Muscle layer of colon (tissue), 2 donors: Measurements from ENCODE around the gene FRMD3.

Experiments
- H3K27ac ChIP-seq: one replicate; pipeline ENCODE4 v1.7.0; 2013; ENCODE audit warnings: low read depth, mild to moderate bottlenecking, low read length, moderate library complexity
- H3K27me3 ChIP-seq, 2 donors: one replicate each; pipeline ENCODE4 v1.7.0; 2013; ENCODE audit warnings: low read length in 2 of 2, mild to moderate bottlenecking in 2 of 2; ENCODE audit not compliant: insufficient read depth in 2 of 2, control insufficient read depth in 1 of 2
- H3K36me3 ChIP-seq: one replicate; pipeline ENCODE4 v1.7.0; 2013; ENCODE audit warnings: mild to moderate bottlenecking, low read length; ENCODE audit not compliant: insufficient read depth
- H3K4me1 ChIP-seq: one replicate; pipeline ENCODE4 v1.7.0; 2013; ENCODE audit warnings: mild to moderate bottlenecking, low read length; ENCODE audit not compliant: insufficient read depth
- H3K4me3 ChIP-seq, 2 donors: one replicate each; pipeline ENCODE4 v1.7.0; 2013; ENCODE audit warnings: low read length in 2 of 2, low read depth in 1 of 2, mild to moderate bottlenecking in 1 of 2, moderate library complexity in 1 of 2
- H3K9ac ChIP-seq: one replicate; pipeline ENCODE4 v1.7.0; 2013; ENCODE audit warnings: low read length
- H3K9me3 ChIP-seq: one replicate; pipeline ENCODE4 v1.7.0; 2013; ENCODE audit warnings: mild to moderate bottlenecking, low read length
- donor health status: abdominal sarcoma.
- donor health status: Adenocarcinoma of cecum.

FRMD3 gene

DNA sequence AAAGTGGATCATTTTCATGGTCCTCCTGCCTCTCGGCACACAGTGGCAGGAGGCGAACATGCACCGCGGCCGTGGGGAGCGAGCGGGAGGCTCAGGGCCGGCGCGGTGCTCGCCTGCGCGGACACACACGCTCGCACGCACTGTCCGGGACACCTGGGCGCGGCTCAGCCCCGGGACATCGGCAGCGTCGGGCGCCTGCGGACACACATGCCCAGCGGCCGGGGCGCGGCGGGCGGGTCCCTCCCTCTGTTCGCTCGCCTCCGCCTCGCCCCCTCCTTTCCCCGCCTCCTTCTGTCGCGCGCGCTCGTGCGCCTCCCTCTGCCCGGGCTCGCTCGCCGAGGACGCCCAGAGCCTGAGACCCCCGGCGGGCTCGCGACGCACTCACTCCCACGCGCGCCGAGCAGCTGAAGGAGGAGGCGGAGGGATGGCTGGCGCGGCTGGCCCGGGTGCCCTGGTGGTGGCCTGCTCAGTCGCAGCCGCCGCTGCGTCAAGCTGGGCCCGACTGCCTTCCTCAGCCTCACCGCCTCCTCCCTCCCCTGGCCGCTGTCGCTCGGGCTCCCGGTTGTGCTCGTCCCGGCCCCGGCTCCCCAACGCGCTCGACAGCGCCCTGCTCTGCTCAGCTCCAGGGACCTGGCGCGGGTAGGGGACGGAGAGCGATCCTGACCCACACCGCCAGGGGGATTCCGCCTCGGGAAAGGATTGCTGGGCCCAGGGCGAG is at the start of gene FRMD3:
Gene FRMD3, minus strand, starts transcription at position 230 of the 718 bp plus-strand sequence. Its CDS starts 170 bp downstream, at position 60.
- Histone ChIP-seq H3K27me3 (peaks cover 0 to 19% of the 10 kb centered on the region in 2 donors), H3K36me3 (no peaks in the 10 kb centered on the region), H3K4me3 (peak within 1 kb of the TSS; percentile 21 to 41), H3K4me1 (no peaks in the 10 kb centered on the region), H3K9me3 (no peaks in the 10 kb centered on the region), H3K27ac (no peak within 1 kb of the TSS), H3K9ac (no peak within 1 kb of the TSS)

DNA sequence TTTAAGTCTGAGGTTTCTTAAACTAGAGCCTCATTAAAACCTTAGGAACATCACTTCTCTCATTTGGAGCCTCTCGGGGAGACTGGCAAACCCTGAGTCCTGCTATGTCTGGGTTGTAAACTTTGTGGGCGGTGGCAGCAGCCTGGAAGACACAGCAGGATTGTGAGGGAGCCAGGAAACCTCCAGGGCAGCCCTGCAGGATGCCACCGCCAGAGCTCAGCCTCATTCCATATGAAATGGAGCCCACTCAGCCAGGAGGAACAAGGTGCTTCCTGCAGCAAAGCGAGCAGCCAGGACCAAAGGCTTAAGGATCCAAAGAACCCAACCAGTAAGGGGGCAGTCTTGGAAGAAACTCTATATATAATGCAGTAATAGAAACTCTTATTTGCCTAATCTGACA is 46.8 kb upstream of the FRMD3 start:
- Histone ChIP-seq H3K27me3 (no peaks in the 10 kb centered on the region), H3K36me3 (no peaks in the 10 kb centered on the region), H3K27ac (no peak overlapping the region), H3K4me1 (no peaks in the 10 kb centered on the region), H3K4me3 (no peak overlapping the region), H3K9ac (no peak overlapping the region), H3K9me3 (no peaks in the 10 kb centered on the region)

DNA sequence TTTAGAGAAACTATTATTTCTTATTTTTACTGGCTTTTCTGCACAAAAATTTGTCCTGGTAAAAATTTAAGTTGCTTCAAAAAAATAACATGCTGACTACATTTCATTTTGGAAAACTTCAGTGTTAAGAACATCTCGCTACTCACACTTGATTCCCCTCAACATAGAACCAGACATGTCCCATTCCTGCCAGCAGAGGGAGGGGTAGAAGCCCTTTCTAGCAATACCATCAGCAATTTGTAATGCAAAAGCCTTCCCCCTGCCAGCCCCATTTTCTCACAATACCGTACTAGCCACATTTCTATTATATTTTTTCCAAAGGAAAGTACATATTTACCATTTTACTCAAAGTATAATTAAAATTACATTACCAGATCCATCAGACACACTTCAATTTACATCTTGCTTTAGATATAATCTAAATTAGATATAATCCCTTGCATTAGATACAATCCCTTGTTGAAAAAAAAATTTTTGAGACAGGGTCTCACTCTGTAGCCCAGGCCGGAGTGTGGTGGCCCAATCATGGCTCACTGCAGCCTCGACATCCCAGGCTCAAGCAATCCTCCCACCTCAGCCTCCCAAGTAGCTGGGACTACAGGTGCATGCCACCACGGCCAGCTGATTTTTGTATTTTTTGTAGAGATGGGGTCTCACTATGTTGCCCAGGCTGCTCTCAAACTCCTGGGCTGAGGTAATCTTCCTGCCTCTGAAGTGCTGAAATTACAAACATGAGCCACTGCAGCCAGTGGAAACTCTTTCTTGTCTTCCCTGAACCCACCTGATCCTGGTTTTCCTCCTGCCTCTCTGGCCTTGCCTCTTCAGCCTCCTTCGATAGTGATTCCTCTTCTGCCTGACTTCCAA is 45.2 kb upstream of the FRMD3 start:
- H3K9ac ChIP-seq = no peak overlapping the region
- no peaks in the 10 kb centered on the region for H3K27me3 ChIP-seq
- no peaks in the 10 kb centered on the region for H3K9me3 ChIP-seq
- no peak overlapping the region for H3K4me3 ChIP-seq
- no peaks in the 10 kb centered on the region for H3K36me3 ChIP-seq
- H3K4me1 ChIP-seq = no peaks in the 10 kb centered on the region
- H3K27ac ChIP-seq = no peak overlapping the region

DNA sequence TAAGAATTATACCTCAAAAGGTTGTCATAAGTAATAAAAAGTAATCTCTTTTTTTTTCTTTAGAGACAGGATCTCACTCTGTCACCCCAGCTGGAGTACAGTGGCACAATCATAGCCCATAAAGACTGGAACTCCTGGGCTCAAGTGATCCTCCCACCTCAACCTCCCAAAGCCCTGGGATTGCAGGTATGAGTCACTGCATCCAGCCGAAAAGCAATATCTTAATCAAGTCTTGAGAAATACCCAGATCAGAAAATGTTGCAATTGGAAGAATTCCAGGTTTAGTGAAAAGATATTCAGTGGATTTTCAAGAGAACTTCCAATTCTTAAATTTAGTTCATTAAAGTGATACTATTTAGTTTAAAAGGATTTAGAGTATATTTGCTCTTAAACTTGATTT is 43.8 kb upstream of the FRMD3 start:
- H3K9ac ChIP-seq = no peak overlapping the region
- no peak overlapping the region for H3K4me3 ChIP-seq
- H3K4me1 ChIP-seq = no peaks in the 10 kb centered on the region
- no peaks in the 10 kb centered on the region for H3K9me3 ChIP-seq
- H3K27me3 ChIP-seq = no peaks in the 10 kb centered on the region
- H3K36me3 ChIP-seq = no peaks in the 10 kb centered on the region
- no peak overlapping the region for H3K27ac ChIP-seq

DNA sequence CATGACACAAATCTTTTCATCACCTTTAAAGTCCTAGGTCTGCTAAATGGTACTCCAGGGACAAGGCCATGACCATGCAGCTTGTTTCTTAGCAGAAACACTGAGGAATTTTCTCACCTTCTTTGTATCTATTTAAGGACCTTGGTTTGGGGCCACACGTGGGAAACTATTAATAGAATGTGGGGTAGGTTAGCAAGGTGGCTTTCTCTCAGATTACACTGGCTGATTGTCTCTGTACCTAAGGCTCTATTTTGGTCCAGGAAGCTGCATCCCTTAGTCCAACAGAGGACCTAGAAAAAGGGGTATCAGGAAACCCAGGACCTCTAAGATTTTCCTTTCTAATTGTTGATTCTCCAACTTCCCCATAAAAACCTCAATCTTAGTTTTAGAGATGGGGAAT is 36.3 kb upstream of the FRMD3 start:
- no peaks in the 10 kb centered on the region for H3K9me3 ChIP-seq
- no peak overlapping the region for H3K4me3 ChIP-seq
- H3K36me3 ChIP-seq = no peaks in the 10 kb centered on the region
- H3K4me1 ChIP-seq = no peaks in the 10 kb centered on the region
- no peaks in the 10 kb centered on the region for H3K27me3 ChIP-seq
- H3K9ac ChIP-seq = no peak overlapping the region
- no peak overlapping the region for H3K27ac ChIP-seq

DNA sequence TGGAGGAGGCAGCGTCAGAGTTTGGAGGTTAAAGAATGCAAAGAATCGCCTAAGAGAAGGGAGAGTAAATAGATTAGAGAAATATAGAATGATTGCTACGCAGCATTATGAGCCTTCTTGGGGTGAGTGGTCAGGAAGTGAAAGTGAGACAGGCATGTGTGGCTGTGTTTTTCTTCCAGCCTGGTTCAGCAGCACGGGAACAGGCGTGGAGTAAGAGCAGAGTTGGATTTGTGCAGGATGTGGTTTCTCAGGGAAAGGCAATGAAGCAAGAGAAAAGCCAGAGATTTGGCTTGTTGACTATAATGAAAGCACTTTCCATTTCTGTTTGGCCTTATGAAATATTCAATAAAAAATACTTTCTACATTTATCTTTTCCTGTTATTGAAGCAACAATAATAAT is 34.3 kb upstream of the FRMD3 start:
- H3K27ac ChIP-seq = no peak overlapping the region
- H3K27me3 ChIP-seq = no peaks in the 10 kb centered on the region
- H3K4me3 ChIP-seq = no peak overlapping the region
- no peaks in the 10 kb centered on the region for H3K9me3 ChIP-seq
- H3K9ac ChIP-seq = no peak overlapping the region
- H3K4me1 ChIP-seq = no peaks in the 10 kb centered on the region
- no peaks in the 10 kb centered on the region for H3K36me3 ChIP-seq

DNA sequence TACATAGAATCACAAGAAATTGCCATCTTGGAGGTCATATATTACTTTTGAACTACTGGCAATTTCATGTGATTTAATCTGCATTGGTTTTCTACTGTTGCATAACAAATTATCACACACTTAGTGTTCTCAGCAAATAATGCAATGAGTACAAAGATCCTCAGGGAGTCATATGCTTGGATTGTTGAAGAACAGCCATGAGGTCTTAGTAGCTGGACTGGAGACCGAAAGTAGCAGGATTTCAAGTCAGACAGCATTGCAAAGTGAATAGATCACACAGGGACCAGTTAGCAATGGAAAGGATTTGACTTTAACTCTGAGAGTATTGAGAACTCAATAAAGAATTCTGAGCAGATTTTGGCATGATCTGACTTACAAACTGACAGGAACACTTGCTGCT is 32.2 kb upstream of the FRMD3 start:
- H3K36me3 ChIP-seq = no peaks in the 10 kb centered on the region
- H3K4me1 ChIP-seq = no peaks in the 10 kb centered on the region
- no peak overlapping the region for H3K4me3 ChIP-seq
- H3K9ac ChIP-seq = no peak overlapping the region
- no peaks in the 10 kb centered on the region for H3K27me3 ChIP-seq
- H3K27ac ChIP-seq = no peak overlapping the region
- H3K9me3 ChIP-seq = no peaks in the 10 kb centered on the region

DNA sequence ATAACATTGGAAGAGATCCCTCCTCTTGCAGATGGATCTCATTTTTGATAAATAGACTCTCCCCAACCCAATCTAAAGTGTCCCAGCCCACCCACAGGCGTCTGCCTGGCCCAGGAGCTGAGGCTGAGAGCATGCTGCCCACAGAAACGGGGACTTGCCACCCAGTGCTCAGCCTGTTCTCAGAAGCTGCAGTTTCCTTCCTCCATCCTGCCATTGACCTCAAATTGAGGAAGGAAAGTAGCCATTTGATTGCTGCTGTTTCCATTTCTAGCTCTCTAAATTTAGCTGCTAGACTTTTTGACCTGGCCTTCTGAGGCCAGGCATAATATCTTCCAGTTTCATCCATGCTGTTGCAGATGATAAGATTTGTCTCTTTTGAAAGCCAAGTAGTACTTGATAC is 31.1 kb upstream of the FRMD3 start:
- no peak overlapping the region for H3K4me3 ChIP-seq
- no peaks in the 10 kb centered on the region for H3K9me3 ChIP-seq
- no peaks in the 10 kb centered on the region for H3K27me3 ChIP-seq
- no peak overlapping the region for H3K9ac ChIP-seq
- no peaks in the 10 kb centered on the region for H3K36me3 ChIP-seq
- H3K4me1 ChIP-seq = no peaks in the 10 kb centered on the region
- no peak overlapping the region for H3K27ac ChIP-seq

DNA sequence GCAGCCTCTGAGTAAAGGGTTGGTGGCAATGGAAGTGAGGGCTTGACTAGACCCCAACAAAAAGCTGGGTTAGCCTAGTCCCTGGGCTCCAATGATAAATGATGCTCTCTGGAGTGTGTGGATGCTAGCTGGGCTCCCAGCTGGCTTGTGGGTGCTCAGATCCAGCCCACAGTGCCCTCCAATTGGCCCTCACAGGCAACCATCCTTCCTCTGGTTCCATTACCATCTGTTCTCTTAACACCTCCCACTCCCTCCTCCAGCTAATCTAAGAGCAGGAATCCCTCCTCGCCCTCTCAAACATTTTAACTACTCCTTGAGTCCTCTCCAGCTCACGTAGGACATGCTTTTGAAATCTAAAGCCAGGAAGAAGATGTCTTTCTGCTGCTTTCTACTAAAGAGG is 25.2 kb upstream of the FRMD3 start:
- Histone ChIP-seq H3K36me3 (no peaks in the 10 kb centered on the region), H3K9me3 (no peaks in the 10 kb centered on the region), H3K27me3 (no peaks in the 10 kb centered on the region)

DNA sequence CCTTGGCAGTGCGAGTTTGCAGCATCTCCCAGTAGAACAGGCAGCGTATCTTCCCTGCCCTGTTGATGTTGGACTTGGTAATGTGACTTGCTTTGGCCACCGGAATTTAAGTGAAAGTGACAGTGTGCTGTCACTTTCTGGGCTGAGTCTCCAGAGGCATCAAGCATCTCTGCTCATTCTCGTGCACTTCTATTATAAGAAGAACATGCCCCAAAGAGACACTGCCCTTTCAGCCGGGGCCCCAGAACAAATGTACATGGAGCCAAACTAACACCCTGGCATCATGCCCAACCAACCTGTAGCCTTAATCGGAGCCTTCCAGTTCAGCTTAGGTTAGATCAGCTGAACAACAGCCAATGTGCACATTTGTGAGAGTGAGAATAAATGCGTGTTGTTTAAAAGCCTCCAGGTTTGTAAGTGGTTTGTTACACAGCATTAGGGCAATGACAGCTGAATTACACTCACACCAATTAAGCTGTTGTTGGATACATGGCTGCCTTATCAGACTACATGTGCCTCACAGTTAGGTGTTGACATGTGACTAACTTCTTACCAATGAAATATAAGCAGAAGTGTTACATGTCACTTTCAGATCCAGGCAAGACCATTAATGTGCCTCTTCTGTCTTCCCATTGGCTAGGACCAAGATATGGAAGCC is 22.1 kb upstream of the FRMD3 start:
- Histone ChIP-seq H3K9me3 (no peaks in the 10 kb centered on the region), H3K4me3 (no peak overlapping the region), H3K36me3 (no peaks in the 10 kb centered on the region), H3K27ac (no peak overlapping the region), H3K9ac (no peak overlapping the region), H3K27me3 (no peaks in the 10 kb centered on the region), H3K4me1 (no peaks in the 10 kb centered on the region)

More for the DNA sequence above, 25.2 kb upstream of the FRMD3 start:
- no peaks in the 10 kb centered on the region for H3K4me1 ChIP-seq
- no peak overlapping the region for H3K4me3 ChIP-seq
- no peak overlapping the region for H3K27ac ChIP-seq
- no peak overlapping the region for H3K9ac ChIP-seq

DNA sequence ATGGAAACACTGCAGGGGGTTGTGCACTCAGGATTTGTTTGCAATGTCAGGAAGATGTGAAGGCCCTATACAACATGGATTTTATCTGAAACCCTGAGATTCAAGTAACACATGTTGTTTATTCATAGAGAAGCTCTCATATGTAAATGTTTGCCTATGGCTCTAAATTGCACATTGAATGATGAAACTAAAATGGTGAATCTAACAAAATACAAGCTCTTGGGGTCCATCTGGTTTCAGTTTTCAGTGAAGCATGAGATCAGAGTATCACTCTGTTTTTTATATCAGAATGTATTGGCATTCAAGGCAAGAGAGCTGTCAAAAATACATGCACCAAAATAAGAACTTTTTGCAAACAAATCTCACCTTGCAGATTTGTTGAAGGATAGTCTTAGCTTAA is 19.6 kb upstream of the FRMD3 start:
- Histone ChIP-seq H3K36me3 (no peaks in the 10 kb centered on the region), H3K9me3 (no peaks in the 10 kb centered on the region), H3K4me1 (no peaks in the 10 kb centered on the region), H3K4me3 (no peak overlapping the region), H3K9ac (no peak overlapping the region), H3K27ac (no peak overlapping the region), H3K27me3 (no peaks in the 10 kb centered on the region)
